Skin epidermis (tissue), 12 donors: ENCODE measurements around the gene WASHC4.

Source experiments
- H3K27ac ChIP-seq, 21 experiments: fragments of 200-600 bp; sonication (generic) in 11 of 21; one replicate each; pipeline ENCODE4 v1.5.0; 2020; ENCODE audit warnings: mild to moderate bottlenecking in 3 of 21, inconsistent platforms in 2 of 21, moderate library complexity in 2 of 21
- H3K4me3 ChIP-seq, 7 experiments: fragments of 200-600 bp; sonication (generic) in 2 of 7; one replicate each; pipeline ENCODE4 v1.5.0; 2020; ENCODE audit warnings: inconsistent platforms in 2 of 7, mild to moderate bottlenecking in 2 of 7, moderate library complexity in 1 of 7

The WASHC4 gene, protein sequence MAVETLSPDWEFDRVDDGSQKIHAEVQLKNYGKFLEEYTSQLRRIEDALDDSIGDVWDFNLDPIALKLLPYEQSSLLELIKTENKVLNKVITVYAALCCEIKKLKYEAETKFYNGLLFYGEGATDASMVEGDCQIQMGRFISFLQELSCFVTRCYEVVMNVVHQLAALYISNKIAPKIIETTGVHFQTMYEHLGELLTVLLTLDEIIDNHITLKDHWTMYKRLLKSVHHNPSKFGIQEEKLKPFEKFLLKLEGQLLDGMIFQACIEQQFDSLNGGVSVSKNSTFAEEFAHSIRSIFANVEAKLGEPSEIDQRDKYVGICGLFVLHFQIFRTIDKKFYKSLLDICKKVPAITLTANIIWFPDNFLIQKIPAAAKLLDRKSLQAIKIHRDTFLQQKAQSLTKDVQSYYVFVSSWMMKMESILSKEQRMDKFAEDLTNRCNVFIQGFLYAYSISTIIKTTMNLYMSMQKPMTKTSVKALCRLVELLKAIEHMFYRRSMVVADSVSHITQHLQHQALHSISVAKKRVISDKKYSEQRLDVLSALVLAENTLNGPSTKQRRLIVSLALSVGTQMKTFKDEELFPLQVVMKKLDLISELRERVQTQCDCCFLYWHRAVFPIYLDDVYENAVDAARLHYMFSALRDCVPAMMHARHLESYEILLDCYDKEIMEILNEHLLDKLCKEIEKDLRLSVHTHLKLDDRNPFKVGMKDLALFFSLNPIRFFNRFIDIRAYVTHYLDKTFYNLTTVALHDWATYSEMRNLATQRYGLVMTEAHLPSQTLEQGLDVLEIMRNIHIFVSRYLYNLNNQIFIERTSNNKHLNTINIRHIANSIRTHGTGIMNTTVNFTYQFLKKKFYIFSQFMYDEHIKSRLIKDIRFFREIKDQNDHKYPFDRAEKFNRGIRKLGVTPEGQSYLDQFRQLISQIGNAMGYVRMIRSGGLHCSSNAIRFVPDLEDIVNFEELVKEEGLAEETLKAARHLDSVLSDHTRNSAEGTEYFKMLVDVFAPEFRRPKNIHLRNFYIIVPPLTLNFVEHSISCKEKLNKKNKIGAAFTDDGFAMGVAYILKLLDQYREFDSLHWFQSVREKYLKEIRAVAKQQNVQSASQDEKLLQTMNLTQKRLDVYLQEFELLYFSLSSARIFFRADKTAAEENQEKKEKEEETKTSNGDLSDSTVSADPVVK

DNA sequence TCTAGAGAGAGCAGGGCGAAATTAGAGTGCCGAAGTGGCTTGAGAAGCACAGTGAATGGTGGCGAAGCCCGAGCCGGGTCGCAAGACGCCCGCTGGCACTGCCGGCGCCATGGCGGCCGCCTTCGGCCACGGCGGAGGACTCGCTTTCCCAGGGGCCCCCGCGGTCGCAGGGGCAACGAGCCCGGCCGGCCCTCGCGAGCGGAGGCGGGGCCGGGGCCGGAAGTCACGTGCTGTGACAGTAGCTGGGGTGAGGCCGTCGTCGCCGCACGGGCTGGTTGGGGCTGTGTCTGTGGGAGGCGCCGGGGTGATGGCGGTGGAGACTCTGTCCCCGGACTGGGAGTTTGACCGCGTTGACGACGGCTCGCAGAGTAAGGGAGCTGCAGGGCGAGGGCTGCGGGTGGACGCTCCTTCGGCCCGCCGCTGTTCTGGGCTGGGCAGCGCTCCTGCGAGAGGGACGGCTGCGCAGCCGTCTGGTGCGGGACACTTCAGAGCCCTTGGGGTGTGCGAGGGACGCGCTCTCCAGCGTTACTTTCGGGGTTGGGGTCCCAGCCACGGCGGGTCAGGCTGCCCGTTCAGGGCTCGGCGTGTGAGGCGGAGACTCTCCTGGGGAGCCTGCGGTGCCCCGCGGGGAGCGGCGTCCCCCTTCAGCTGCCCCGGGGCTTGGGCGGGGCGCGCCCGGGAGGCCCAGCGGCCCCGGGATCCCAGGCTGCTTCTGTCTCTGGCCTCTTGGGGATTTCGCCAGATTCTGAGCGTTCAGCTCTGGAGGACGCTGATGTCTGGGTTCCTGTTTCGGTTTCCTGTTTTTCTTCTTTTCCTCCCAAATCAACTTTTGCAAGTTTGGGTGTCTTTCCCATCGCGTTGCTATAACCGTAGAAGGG is at the start of gene WASHC4:
TSS of gene WASHC4 (plus strand) at position 238 of the 878 bp plus-strand sequence. CDS start at position 308, 70 bp downstream.
- peak within 1 kb of the TSS; percentile 76 to 98 (median 90) for H3K4me3 ChIP-seq
- H3K27ac ChIP-seq, result peak within 1 kb of the TSS; percentile 85 to 99 (median 97)

GRCh38 chr12:105060715-105061378 is 46.7 kb upstream of the WASHC4 start:
- Histone ChIP-seq H3K4me3 (no peak overlapping the region), H3K27ac (no peak overlapping the region)

GRCh38 chr12:105064564-105065178 is 42.9 kb upstream of the WASHC4 start:
- no peak overlapping the region for H3K27ac ChIP-seq

DNA sequence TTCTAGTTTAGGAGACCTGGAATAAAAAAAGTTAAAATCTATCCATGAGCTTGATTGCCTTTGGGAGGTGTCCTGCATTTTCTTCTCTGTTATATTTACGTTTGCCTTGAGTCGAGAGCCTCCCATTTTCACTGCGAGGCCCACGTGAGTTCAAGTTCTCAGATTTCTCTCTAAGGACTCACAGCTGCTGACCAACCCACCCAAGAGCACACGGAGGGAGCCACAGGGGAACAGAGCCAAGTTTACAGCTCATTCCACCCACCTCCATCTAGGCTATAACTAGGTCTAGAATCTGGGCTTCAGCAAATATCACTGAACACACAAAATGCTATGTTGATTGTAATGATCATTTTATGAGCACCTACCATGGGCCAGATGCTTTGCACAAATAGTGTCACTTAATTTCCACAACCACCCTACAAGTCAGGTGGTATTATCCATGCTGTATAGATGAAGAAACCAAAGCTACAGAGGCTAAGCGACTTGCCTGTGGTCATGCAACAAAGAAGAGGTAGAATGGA is 40.0 kb upstream of the WASHC4 start:
- H3K4me3 ChIP-seq, result no peak overlapping the region
- H3K27ac ChIP-seq, result no peak overlapping the region

More at GRCh38 chr12:105064564-105065178, 42.9 kb upstream of the WASHC4 start:
- H3K4me3 ChIP-seq, result no peak overlapping the region

GRCh38 chr12:105069936-105070702 is 37.4 kb upstream of the WASHC4 start:
- H3K27ac ChIP-seq, result no peak overlapping the region
- no peak overlapping the region for H3K4me3 ChIP-seq

GRCh38 chr12:105071981-105072380 is 35.5 kb upstream of the WASHC4 start:
- no peak overlapping the region for H3K27ac ChIP-seq

GRCh38 chr12:105072888-105073488 is 34.5 kb upstream of the WASHC4 start:
- H3K27ac ChIP-seq, result no peak overlapping the region
- no peak overlapping the region for H3K4me3 ChIP-seq

More at GRCh38 chr12:105071981-105072380, 35.5 kb upstream of the WASHC4 start:
- no peak overlapping the region for H3K4me3 ChIP-seq

- H3K27ac ChIP-seq, result no peak overlapping the region
Measured at GRCh38 chr12:105076098-105076497, 31.4 kb upstream of the WASHC4 start.

GRCh38 chr12:105076913-105077312 is 30.6 kb upstream of the WASHC4 start:
- Histone ChIP-seq H3K27ac (no peak overlapping the region), H3K4me3 (no peak overlapping the region)

More at GRCh38 chr12:105076098-105076497, 31.4 kb upstream of the WASHC4 start:
- H3K4me3 ChIP-seq, result no peak overlapping the region

GRCh38 chr12:105077435-105077834 is 30.1 kb upstream of the WASHC4 start:
- no peak overlapping the region for H3K27ac ChIP-seq
- H3K4me3 ChIP-seq, result no peak overlapping the region

DNA sequence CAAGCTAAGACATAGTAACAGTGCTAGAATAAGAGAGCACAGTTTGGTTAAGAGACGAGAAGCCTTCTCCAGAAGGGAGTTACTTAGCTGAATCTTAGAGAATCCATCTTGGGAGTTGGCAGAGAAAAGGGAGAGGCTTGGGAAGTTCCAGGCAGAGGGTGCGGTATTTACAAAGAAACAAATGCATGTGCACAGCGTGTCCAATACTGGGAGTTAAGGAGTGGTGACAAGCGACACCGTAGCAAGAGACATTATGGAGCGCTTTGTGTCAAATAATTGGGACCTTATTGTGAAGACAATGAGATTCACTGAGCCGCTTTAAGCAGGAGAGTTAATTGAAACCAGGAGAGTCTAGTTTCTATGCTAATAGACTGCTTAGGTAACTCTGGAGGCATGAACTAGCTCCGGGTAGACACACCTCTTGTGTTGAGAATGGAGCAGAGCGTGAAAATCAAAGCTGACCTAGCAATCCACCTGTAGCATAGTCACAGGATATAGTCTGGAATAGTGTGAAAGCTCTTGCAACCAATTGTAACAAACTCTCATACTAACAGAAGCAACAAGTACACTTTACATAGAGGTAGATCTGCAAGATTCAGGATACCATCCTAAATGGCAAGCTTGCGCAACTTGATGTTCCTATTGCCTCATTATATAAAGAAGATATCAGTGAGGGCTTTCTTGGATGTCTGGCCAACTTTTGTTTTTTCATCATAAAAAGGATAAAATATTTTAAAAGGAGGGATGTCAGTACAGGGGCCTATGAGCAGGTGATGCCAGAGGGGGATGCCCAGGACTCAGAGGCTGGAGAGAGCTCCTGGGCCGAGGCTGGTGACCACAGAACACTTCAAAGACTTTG is 28.6 kb upstream of the WASHC4 start:
- Histone ChIP-seq H3K27ac (no peak overlapping the region), H3K4me3 (no peak overlapping the region)

DNA sequence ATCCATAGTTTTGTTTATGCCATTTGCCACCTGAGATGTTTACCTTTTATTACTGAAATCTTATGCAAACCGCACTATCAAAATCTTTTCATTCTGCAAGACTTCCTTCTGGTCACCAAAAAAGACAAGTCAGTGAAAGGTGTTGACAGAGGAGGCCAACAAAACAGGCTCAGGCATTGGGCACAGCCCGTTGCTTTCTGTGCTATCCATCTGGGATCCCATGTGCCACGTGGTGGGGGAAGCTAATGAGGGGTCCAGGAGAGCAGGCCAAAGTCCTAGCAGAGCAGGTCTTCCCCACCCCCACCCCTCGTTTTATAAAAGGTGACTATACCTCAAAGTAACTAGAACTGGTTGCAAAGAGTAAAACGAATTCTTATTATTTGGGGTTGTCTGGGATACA is 24.5 kb upstream of the WASHC4 start:
- H3K4me3 ChIP-seq, result peak overlapping the region in 2 of 7 experiments; percentile 50 to 51
- peak overlapping the region in 7 of 21 experiments; percentile 35 to 79 (median 66) for H3K27ac ChIP-seq

DNA sequence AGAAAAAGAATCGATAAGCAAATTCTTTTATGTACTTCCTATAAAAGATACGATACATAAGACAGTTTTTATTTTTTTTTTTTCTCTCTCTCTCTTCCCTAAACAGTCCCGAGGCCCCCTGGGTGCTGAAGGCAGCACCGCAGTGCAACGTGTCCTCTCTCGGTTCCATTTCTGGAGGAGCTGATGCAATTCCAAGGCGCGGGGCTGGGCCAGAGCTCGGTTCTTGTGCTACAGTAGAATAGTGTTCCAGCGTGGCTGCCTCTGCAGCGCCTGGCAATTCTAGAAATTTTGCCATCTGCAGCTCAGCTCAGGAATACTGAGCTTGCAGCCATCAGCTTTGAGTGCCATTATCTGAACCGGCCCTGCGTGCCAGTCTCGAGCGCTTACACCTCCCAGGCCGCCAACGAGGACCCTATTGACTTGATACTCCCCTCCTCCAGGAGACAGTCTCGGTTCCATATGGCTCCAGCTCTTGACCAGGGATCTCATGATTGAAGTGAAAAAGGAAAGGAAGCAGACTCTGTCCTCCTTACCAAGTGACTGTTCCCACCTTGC is 23.9 kb upstream of the WASHC4 start:
- peak overlapping the region in 18 of 21 experiments; percentile 22 to 85 (median 52) for H3K27ac ChIP-seq
- H3K4me3 ChIP-seq, result peak overlapping the region; percentile 41 to 53 (median 48)

DNA sequence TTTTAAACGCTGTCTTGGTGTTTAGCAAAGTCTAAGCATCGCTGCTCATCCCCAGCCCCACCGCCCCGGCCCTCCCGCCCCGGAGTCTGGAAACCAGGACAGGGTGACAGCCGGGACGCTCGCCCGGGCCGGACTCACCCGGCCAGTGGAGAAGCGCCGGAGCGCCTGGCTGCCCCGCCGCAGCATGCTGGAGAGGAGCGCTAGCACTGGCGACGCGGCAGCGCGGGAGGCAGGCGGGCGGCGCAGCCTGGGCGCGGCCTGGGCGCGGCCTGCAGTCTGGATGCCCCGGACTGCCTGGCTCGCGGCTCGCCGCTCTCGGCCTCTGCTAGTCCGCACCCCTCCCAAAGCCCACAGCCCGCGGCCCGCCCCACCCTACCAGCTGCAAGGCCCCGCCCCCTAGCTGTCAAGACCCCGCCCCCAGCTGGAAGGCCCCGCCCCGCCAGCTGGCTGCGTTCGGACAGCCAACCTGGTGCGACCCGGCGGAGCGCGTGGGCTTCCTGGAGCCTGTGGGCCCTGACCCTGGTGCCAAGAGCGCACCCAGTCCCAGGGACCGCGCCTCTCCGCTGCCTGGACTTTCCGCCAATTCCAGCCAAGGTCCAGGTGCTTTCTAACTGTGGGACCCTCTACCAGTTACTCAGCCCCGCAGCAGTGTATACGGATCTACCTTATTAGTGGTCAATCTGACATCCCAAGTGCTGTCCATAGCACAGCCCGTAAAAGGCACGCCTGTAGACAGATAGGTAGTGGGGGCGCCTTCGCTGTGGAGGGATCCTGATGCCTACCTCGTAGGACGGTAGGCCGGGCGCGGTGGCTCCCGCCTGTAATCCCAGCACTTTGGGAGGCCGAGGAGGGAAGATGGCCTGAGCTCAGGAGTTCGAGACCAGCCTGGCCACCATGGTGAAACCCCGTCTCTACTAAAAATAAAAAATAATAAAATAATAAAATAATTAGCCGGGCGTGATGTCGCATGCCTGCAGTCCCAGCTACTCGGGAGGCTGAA is 23.0 kb upstream of the WASHC4 start, which contains the start of gene ALDH1L2:
TSS of gene ALDH1L2 (minus strand) at position 208 of the 1,000 bp plus-strand sequence. CDS start at position 186, 22 bp downstream.
- Histone ChIP-seq H3K4me3 (peak within 1 kb of the TSS; percentile 41 to 53 (median 48)), H3K27ac (peak within 1 kb of the TSS in 18 of 21 experiments; percentile 22 to 85 (median 52))
